A549 treated with RU486 at 1 μM for 4 hours (cell line): ENCODE results near the gene TENM4. TPM values are rescaled to one million over a fixed set of nuclear protein-coding genes. Genes with fewer than 3 reads are reported as not detected.

ENCODE experiments used
- total RNA-seq: library from RNA; stranded (reverse); fragments of 200-300 nt; extraction: Qiagen RNA extraction; gene quantifications from 5 replicates; pipeline ENCODE4 v1.2.3, GENCODE V29; 2022; ENCODE audit warnings: low read depth

TENM4 gene
- 0.01 to 0.19 TPM (median 0.14 TPM) in 3 of 5 replicates, not detected in the others for total RNA-seq

DNA sequence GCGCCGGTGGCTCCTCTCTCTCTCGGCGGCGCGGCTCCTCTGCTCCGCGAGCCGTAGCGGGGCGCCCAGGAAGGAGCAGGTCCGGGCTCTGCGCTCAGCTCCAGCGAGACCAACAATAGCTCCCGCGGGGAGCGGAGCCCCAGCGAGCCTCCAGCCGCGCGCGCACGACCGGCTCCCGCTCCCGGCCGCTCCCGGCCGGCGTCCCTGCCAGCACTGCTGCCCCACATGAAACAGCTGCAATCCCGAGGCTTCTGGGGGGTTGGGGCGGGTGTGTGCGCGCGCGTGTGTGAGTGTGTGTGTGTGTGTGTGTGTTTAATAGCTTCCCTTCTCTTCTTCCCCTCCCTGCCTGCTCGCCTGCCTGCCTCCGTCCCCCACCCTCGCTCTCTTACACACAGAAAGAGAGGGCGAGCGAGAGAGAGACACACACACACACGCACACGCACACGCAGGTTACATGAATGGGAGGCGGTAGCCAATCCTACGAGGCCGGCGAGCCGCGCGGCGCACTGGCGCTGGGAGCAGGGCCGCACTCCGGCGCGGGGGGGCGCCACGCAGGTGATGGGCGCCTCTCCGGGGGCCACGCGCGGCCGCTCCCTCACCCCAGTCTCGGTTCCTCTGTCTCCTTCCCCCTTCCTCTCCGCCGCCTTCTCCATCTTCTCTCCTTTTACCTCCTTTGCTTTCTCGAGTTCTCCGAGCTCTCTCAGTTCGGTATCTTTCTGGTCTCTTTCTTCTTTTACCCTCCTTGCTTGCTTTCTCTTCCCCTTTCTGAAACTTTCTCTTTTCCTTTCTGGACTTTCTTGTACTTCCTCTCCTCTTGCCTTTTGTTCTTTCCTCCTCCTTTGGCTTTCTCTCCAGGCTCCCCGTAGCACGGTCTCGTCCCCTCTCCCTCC is at the start of gene TENM4:
Gene TENM4, minus strand, starts transcription at position 460 of the 890 bp plus-strand sequence. CDS start 371,086 bp downstream, outside the sequence.

